Chondrocyte (in vitro differentiated cells): ENCODE measurements around the gene TMEM94. TPM values are rescaled to one million over a fixed set of nuclear protein-coding genes. Genes with fewer than 3 reads are reported as not detected.

Experiments
- DNase-seq: peaks from one replicate; pipeline ENCODE4 v3.0.0; 2021; ENCODE audit warnings: mixed read lengths, low spot score
- H3K27ac Mint-ChIP-seq: one replicate; pipeline ENCODE4 v1.8.0; 2021; ENCODE audit warnings: mild to moderate bottlenecking, moderate library complexity, mixed read lengths; ENCODE audit not compliant: unreplicated experiment
- H3K27me3 Mint-ChIP-seq: 2 replicates; pipeline ENCODE4 v1.8.0; 2021; ENCODE audit warnings: low read depth, mixed read lengths
- H3K36me3 Mint-ChIP-seq: 2 replicates; pipeline ENCODE4 v1.8.0; 2021; ENCODE audit warnings: low read depth, mixed read lengths
- H3K4me1 Mint-ChIP-seq: 2 replicates; pipeline ENCODE4 v1.8.0; 2021; ENCODE audit warnings: low read depth, mild to moderate bottlenecking, mixed read lengths
- H3K4me3 Mint-ChIP-seq: one replicate; pipeline ENCODE4 v1.8.0; 2021; ENCODE audit warnings: mild to moderate bottlenecking, moderate library complexity, mixed read lengths; ENCODE audit not compliant: unreplicated experiment
- H3K9me3 Mint-ChIP-seq: 2 replicates; pipeline ENCODE4 v1.8.0; 2021; ENCODE audit warnings: low read depth, mixed read lengths
- CTCF ChIP-seq: fragments of 200-600 bp; sonication (generic); IDR thresholded peaks from 2 replicates; pipeline ENCODE4 v1.5.0; 2021; ENCODE audit warnings: antibody characterized with exemption, mild to moderate bottlenecking, moderate library complexity
- total RNA-seq: library from RNA; stranded (reverse); gene quantifications from 3 replicates; pipeline ENCODE4 v1.2.1, GENCODE V29; 2021

TMEM94 gene
- total RNA-seq, 1 donor from 2014 or later, result 45.6 TPM

GRCh38 chr17:75486151-75486550, 29.7 kb downstream of the TMEM94 start:
- Mint-ChIP-seq H3K27ac (no peak overlapping the region), H3K4me3 (no peak overlapping the region), H3K27me3 (no peaks in the 10 kb centered on the region), H3K9me3 (no peaks in the 10 kb centered on the region), H3K36me3 (peaks cover 6% of the 10 kb centered on the region), H3K4me1 (no peaks in the 10 kb centered on the region)
- no peak for DNase-seq
- TF ChIP-seq CTCF, result no peak

GRCh38 chr17:75486951-75487350, 30.5 kb downstream of the TMEM94 start:
- Mint-ChIP-seq H3K36me3 (peaks cover 6% of the 10 kb centered on the region), H3K27ac (no peak overlapping the region), H3K27me3 (no peaks in the 10 kb centered on the region), H3K4me3 (no peak overlapping the region), H3K4me1 (no peaks in the 10 kb centered on the region), H3K9me3 (no peaks in the 10 kb centered on the region)
- DNase-seq, result no peak
- no peak for TF ChIP-seq CTCF

GRCh38 chr17:75487351-75488070, 31.1 kb downstream of the TMEM94 start:
- H3K36me3 Mint-ChIP-seq, result peaks cover 7% of the 10 kb centered on the region
- DNase-seq, result peak; percentile 48
- H3K9me3 Mint-ChIP-seq, result no peaks in the 10 kb centered on the region
- H3K4me3 Mint-ChIP-seq, result no peak overlapping the region
- no peak overlapping the region for H3K27ac Mint-ChIP-seq
- H3K27me3 Mint-ChIP-seq, result no peaks in the 10 kb centered on the region
- no peaks in the 10 kb centered on the region for H3K4me1 Mint-ChIP-seq
- TF ChIP-seq CTCF, result no peak

GRCh38 chr17:75488693-75489510, 32.5 kb downstream of the TMEM94 start:
- no peak for TF ChIP-seq CTCF
- H3K36me3 Mint-ChIP-seq, result peaks cover 8% of the 10 kb centered on the region
- H3K4me3 Mint-ChIP-seq, result no peak overlapping the region
- H3K4me1 Mint-ChIP-seq, result no peaks in the 10 kb centered on the region
- no peaks in the 10 kb centered on the region for H3K9me3 Mint-ChIP-seq
- no peaks in the 10 kb centered on the region for H3K27me3 Mint-ChIP-seq
- no peak for DNase-seq
- H3K27ac Mint-ChIP-seq, result no peak overlapping the region

- H3K4me1 Mint-ChIP-seq, result no peaks in the 10 kb centered on the region
- H3K36me3 Mint-ChIP-seq, result peaks cover 11% of the 10 kb centered on the region
- no peak for TF ChIP-seq CTCF
- peak; percentile 67 for DNase-seq
- no peaks in the 10 kb centered on the region for H3K27me3 Mint-ChIP-seq
- H3K27ac Mint-ChIP-seq, result no peak overlapping the region
- no peak overlapping the region for H3K4me3 Mint-ChIP-seq
- no peaks in the 10 kb centered on the region for H3K9me3 Mint-ChIP-seq
Observed at GRCh38 chr17:75489511-75489955, 33.1 kb downstream of the TMEM94 start.
